MM.1S (cell line): Measurements from ENCODE around the gene NSD2.

Source experiments
- EZH2 ChIP-seq: fragments of 300-600 bp; sonication (generic); optimal IDR thresholded peaks from 2 replicates; pipeline ENCODE3; 2017; ENCODE audit warnings: low read depth, mild to moderate bottlenecking, antibody characterized with exemption, low read length, mixed read lengths
- EZH2phosphoT487 ChIP-seq: fragments of 300-600 bp; sonication (generic); IDR thresholded peaks from 2 replicates; pipeline ENCODE4 v1.6.1; 2018; ENCODE audit warnings: antibody characterized with exemption, low read length
- TF ChIP-seq, protein P1 (sequence below): fragments of 300-600 bp; sonication (generic); IDR thresholded peaks from 2 replicates; pipeline ENCODE4 v1.5.1; 2016; ENCODE audit warnings: antibody characterized with exemption, low read length, mixed read lengths

DNA sequence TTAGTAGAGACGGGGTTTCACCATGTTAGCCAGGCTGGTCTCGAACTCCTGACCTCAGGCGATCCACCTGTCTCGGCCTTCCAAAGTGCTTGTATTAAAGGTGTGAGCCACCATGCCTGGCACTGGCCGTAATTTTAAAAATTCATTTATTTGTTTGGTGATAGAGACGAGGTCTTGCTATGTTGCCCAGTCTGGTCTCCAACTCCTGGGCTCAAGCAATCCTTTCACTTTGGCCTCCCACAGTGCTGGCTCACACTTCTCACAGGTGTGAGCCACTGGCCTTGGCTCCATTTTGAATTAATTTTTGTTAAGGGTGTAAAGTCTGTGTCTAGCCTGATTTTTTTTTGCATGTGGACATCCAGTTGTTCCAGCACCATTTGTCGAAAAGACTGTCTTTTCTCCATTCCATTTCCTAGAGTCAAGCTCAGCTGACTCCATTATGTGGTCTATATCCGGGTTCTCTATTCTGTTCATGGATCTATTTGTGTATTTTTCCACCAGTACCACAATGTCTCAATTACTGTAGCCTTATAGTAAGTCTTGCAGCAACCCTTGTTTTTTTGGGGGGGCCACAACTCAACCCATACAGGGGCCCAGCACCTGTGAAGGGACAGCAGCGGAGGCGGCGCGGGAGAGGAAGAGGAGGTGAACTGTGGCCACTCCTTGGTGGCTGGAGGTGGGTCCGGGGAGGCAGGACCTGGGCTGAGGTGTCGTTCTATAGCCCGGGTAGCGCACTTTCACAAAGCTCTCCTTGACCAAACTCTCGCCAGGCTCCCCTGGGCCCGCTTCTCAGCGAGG, 1.5 kb upstream of the NSD2 start:
- TF ChIP-seq, protein P1, sequence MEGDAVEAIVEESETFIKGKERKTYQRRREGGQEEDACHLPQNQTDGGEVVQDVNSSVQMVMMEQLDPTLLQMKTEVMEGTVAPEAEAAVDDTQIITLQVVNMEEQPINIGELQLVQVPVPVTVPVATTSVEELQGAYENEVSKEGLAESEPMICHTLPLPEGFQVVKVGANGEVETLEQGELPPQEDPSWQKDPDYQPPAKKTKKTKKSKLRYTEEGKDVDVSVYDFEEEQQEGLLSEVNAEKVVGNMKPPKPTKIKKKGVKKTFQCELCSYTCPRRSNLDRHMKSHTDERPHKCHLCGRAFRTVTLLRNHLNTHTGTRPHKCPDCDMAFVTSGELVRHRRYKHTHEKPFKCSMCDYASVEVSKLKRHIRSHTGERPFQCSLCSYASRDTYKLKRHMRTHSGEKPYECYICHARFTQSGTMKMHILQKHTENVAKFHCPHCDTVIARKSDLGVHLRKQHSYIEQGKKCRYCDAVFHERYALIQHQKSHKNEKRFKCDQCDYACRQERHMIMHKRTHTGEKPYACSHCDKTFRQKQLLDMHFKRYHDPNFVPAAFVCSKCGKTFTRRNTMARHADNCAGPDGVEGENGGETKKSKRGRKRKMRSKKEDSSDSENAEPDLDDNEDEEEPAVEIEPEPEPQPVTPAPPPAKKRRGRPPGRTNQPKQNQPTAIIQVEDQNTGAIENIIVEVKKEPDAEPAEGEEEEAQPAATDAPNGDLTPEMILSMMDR = no peak
- TF ChIP-seq EZH2 = no peak
- no peak for TF ChIP-seq EZH2phosphoT487
